NB4 (cell line): ENCODE data around the gene RABEP1.

Source experiments
- CTCF ChIP-seq: IDR thresholded peaks from one replicate; pipeline ENCODE4 v1.5.1; 2012; ENCODE audit warnings: low read depth, low read length
- POLR2A ChIP-seq: IDR thresholded peaks from 2 replicates; pipeline ENCODE4 v1.6.1; 2011; ENCODE audit warnings: mild to moderate bottlenecking; ENCODE audit not compliant: insufficient read length; ENCODE audit errors: extremely low read depth

GRCh38 chr17:5381542-5381941 is 99.5 kb downstream of the RABEP1 start:
- TF ChIP-seq CTCF, result no peak
- TF ChIP-seq POLR2A, result no peak
